HepG2 (cell line): ENCODE measurements around the gene C20orf96. TPM values are rescaled to one million over a fixed set of nuclear protein-coding genes. Genes with fewer than 3 reads are reported as not detected.
A peak's percentile ranks its signal among the peaks of the same experiment; 100 is the strongest.

Source experiments
- CEBPG ChIP-seq: IDR thresholded peaks from 2 replicates; pipeline ENCODE4 v1.6.1; 2016
- DRAP1 ChIP-seq: IDR thresholded peaks from 2 replicates; pipeline ENCODE4 v1.6.1; 2016; ENCODE audit warnings: missing genetic modification reagents, missing compliant biosample characterization
- GPN1 ChIP-seq: sonication (generic); formaldehyde crosslinking; IDR thresholded peaks from 2 replicates; pipeline ENCODE4 v1.5.1; 2020; ENCODE audit warnings: missing genetic modification reagents, borderline replicate concordance
- ISL2 ChIP-seq: sonication (generic); formaldehyde crosslinking; IDR thresholded peaks from 2 replicates; pipeline ENCODE4 v1.5.0; 2020; ENCODE audit warnings: missing genetic modification reagents
- MED8 ChIP-seq: sonication (generic); formaldehyde crosslinking; IDR thresholded peaks from 2 replicates; pipeline ENCODE4 v1.8.1; 2023; ENCODE audit warnings: mild to moderate bottlenecking, missing genetic modification reagents; ENCODE audit not compliant: insufficient replicate concordance
- NCOR1 ChIP-seq: fragments of 200-600 bp; sonication (generic); IDR thresholded peaks from 2 replicates; pipeline ENCODE4 v1.7.0; 2017; ENCODE audit warnings: antibody characterized with exemption, low read length, borderline replicate concordance
- SP1 ChIP-seq, 2 experiments: fragments of 450-650 bp in 1 of 2; sonication (generic) in 1 of 2; formaldehyde crosslinking in 1 of 2; IDR thresholded peaks; 2 replicates each; pipeline versions ENCODE4 v1.4.0 to v1.6.1; 2016 to 2020; ENCODE audit warnings: missing genetic modification reagents in 1 of 2
- TOE1 ChIP-seq: sonication (generic); formaldehyde crosslinking; IDR thresholded peaks from 2 replicates; pipeline ENCODE4 v1.4.0; 2020; ENCODE audit warnings: mild to moderate bottlenecking, missing genetic modification reagents
- ZNF557 ChIP-seq: sonication (generic); formaldehyde crosslinking; IDR thresholded peaks from 2 replicates; pipeline ENCODE4 v1.4.0; 2020; ENCODE audit warnings: missing genetic modification reagents
- ZNF607 ChIP-seq: sonication (generic); formaldehyde crosslinking; IDR thresholded peaks from 2 replicates; pipeline ENCODE4 v1.5.1; 2020; ENCODE audit warnings: missing genetic modification reagents, mild to moderate bottlenecking, borderline replicate concordance
- ZNF644 ChIP-seq: IDR thresholded peaks from 2 replicates; pipeline ENCODE4 v1.6.1; 2016; ENCODE audit warnings: low read depth
- polyA plus RNA-seq, 8 experiments: library from polyadenylated mRNA; depleted of rRNA in 3 of 8; stranded (reverse) in 7 of 8; unstranded in 1 of 8; fragments of >200 nt; fragmentation: Illumina TruSeq in 4 of 8; extraction: Trizol in 4 of 8; gene quantifications; 2 replicates each; pipeline versions ENCODE4 v1.2.1 to v1.2.3, GENCODE V29; 2011 to 2016; ENCODE audit warnings: low read depth in 4 of 8, missing spikeins in 1 of 8, mixed read lengths in 1 of 8; ENCODE audit not compliant: insufficient read depth in 1 of 8
- total RNA-seq, 5 experiments: library from RNA; depleted of rRNA; stranded (reverse); fragments of >200 nt; fragmentation: Illumina TruSeq; extraction: Trizol; gene quantifications; 2 replicates each; pipeline ENCODE4 v1.2.3, GENCODE V29; 2016; ENCODE audit warnings: low read depth in 1 of 5
- TF ChIP-seq, protein P1 (sequence below), 2 experiments: sonication (generic) in 1 of 2; formaldehyde crosslinking in 1 of 2; IDR thresholded peaks; 2 replicates each; pipeline versions ENCODE4 v1.5.1 to v1.6.1; 2011 to 2020; ENCODE audit warnings: borderline replicate concordance in 1 of 2, low read depth in 1 of 2, low read length in 1 of 2, mild to moderate bottlenecking in 1 of 2, missing genetic modification reagents in 1 of 2, moderate library complexity in 1 of 2
- TF ChIP-seq, protein P2 (sequence below): sonication (generic); formaldehyde crosslinking; IDR thresholded peaks from 2 replicates; pipeline ENCODE4 v1.4.0; 2020; ENCODE audit warnings: missing genetic modification reagents, borderline replicate concordance

Gene C20orf96
- total and polyA plus RNA-seq, 2 of the 13 experiments (the other 11 are each of a cell fraction or from before 2014, with no cell fraction given): 3.8 to 20.6 TPM

GRCh38 chr20:310645-311044 lies 20.1 kb upstream of the C20orf96 start (continued):
- TF ChIP-seq, protein P1, sequence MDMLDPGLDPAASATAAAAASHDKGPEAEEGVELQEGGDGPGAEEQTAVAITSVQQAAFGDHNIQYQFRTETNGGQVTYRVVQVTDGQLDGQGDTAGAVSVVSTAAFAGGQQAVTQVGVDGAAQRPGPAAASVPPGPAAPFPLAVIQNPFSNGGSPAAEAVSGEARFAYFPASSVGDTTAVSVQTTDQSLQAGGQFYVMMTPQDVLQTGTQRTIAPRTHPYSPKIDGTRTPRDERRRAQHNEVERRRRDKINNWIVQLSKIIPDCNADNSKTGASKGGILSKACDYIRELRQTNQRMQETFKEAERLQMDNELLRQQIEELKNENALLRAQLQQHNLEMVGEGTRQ (IDR thresholded peaks at IDR 0.05; ENCODE audit: low read depth, low read length): 0 out of 2 replicates have a peak, but pooled peaks have one; percentile 14
- TF ChIP-seq, protein P1 (CRISPR knock-in tag; IDR thresholded peaks at IDR 0.05; ENCODE audit: borderline replicate concordance): no peak
- TF ChIP-seq DRAP1 (CRISPR knock-in tag) (peak; percentile 5; the same call in 1 of the 2 replicates), ZNF644 (CRISPR knock-in tag) (no peak), TOE1 (CRISPR knock-in tag) (no peak), CEBPG (CRISPR knock-in tag) (peak; percentile 58), NCOR1 (0 out of 2 replicates have a peak, but pooled peaks have one; percentile 44), ZNF607 (no peak), MED8 (CRISPR knock-in tag) (no peak), ZNF557 (CRISPR knock-in tag) (no peak), ISL2 (CRISPR knock-in tag) (peak; percentile 9; the same call in 1 of the 2 replicates), SP1 (IDR thresholded peaks at IDR 0.05) (no peak), SP1 (CRISPR knock-in tag; IDR thresholded peaks at IDR 0.05) (no peak), GPN1 (no peak)
- TF ChIP-seq, protein P2, sequence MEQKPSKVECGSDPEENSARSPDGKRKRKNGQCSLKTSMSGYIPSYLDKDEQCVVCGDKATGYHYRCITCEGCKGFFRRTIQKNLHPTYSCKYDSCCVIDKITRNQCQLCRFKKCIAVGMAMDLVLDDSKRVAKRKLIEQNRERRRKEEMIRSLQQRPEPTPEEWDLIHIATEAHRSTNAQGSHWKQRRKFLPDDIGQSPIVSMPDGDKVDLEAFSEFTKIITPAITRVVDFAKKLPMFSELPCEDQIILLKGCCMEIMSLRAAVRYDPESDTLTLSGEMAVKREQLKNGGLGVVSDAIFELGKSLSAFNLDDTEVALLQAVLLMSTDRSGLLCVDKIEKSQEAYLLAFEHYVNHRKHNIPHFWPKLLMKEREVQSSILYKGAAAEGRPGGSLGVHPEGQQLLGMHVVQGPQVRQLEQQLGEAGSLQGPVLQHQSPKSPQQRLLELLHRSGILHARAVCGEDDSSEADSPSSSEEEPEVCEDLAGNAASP (CRISPR knock-in tag): no peak
- TF ChIP-seq, all 625 proteins: peak for 16
